Loucy (cell line): ENCODE data around the gene FAM53B.

Experiments
- CTCF ChIP-seq: fragments of 200-600 bp; sonication (generic); conservative IDR thresholded peaks from 2 replicates; pipeline ENCODE4 v1.5.1; 2014; ENCODE audit warnings: mild to moderate bottlenecking, antibody characterized with exemption, low read length
- EZH2phosphoT487 ChIP-seq: fragments of 200-600 bp; IDR thresholded peaks from 2 replicates; pipeline ENCODE4 v1.6.1; 2018; ENCODE audit warnings: antibody characterized with exemption, mild to moderate bottlenecking, moderate library complexity, borderline replicate concordance

GRCh38 chr10:124693801-124694416 is 50.3 kb downstream of the FAM53B start:
- TF ChIP-seq CTCF (no peak), EZH2phosphoT487 (no peak)
